Trophoblast cell (in vitro differentiated cells and primary cell): ENCODE measurements around the gene RHCE.
"Not testable (repeated sequence)": the region's sequence is repeated elsewhere in the genome, so short reads cannot be mapped to it uniquely, and the experiment has no call there.

Source experiments
- DNase-seq, 2 donors: peaks; one replicate each; pipeline ENCODE4 v3.0.0-alpha.2; 2016
- H2AFZ ChIP-seq: 2 replicates; pipeline ENCODE4 v1.6.1; 2013; ENCODE audit warnings: low read length, moderate library complexity, mild to moderate bottlenecking; ENCODE audit not compliant: insufficient read depth, poor library complexity
- H2AK5ac ChIP-seq: 2 replicates; pipeline ENCODE4 v1.6.1; 2013; ENCODE audit warnings: mild to moderate bottlenecking, low read length
- H2BK120ac ChIP-seq: 2 replicates; pipeline ENCODE4 v1.6.1; 2013; ENCODE audit warnings: low read length, mild to moderate bottlenecking, moderate library complexity; ENCODE audit not compliant: insufficient read depth, poor library complexity
- H2BK12ac ChIP-seq: 2 replicates; pipeline ENCODE4 v1.6.1; 2013; ENCODE audit warnings: mild to moderate bottlenecking, low read length, moderate library complexity
- H2BK5ac ChIP-seq: 2 replicates; pipeline ENCODE4 v1.6.1; 2013; ENCODE audit warnings: low read length, low read depth, moderate library complexity, mild to moderate bottlenecking; ENCODE audit not compliant: poor library complexity
- H3K14ac ChIP-seq: 2 replicates; pipeline ENCODE4 v1.6.1; 2013; ENCODE audit warnings: mild to moderate bottlenecking, low read length
- H3K18ac ChIP-seq: 2 replicates; pipeline ENCODE4 v1.6.1; 2013; ENCODE audit warnings: mild to moderate bottlenecking, low read length
- H3K23ac ChIP-seq: 2 replicates; pipeline ENCODE4 v1.6.1; 2013; ENCODE audit warnings: low read length
- H3K27ac ChIP-seq: 2 replicates; pipeline ENCODE4 v1.5.1; 2013; ENCODE audit warnings: low read depth, mild to moderate bottlenecking, inconsistent platforms, low read length, moderate library complexity
- H3K27me3 ChIP-seq: 2 replicates; pipeline ENCODE4 v1.6.1; 2013; ENCODE audit warnings: inconsistent platforms, mild to moderate bottlenecking, low read length, moderate library complexity; ENCODE audit not compliant: insufficient read depth
- H3K36me3 ChIP-seq, 2 experiments: 1 replicate in 1 of 2; 2 replicates in 1 of 2; pipeline ENCODE4 v1.6.1; 2013; ENCODE audit warnings: low read length in 2 of 2, mild to moderate bottlenecking in 2 of 2, moderate library complexity in 1 of 2; ENCODE audit not compliant: insufficient read depth in 2 of 2, control insufficient read depth in 1 of 2
- H3K4ac ChIP-seq: 2 replicates; pipeline ENCODE4 v1.6.1; 2013; ENCODE audit warnings: low read depth, mild to moderate bottlenecking, low read length, moderate library complexity
- H3K4me1 ChIP-seq, 2 experiments: 1 replicate in 1 of 2; 2 replicates in 1 of 2; pipeline ENCODE4 v1.6.1; 2013; ENCODE audit warnings: low read length in 2 of 2, mild to moderate bottlenecking in 2 of 2, moderate library complexity in 1 of 2; ENCODE audit not compliant: insufficient read depth in 2 of 2, control insufficient read depth in 1 of 2
- H3K4me2 ChIP-seq: 2 replicates; pipeline ENCODE4 v1.6.1; 2013; ENCODE audit warnings: inconsistent platforms, mild to moderate bottlenecking, low read length, moderate library complexity
- H3K4me3 ChIP-seq: 2 replicates; pipeline ENCODE4 v1.5.1; 2013; ENCODE audit warnings: mild to moderate bottlenecking, low read depth, low read length, inconsistent platforms
- H3K79me1 ChIP-seq: one replicate; pipeline ENCODE4 v1.6.1; 2013; ENCODE audit warnings: low read length
- H3K79me2 ChIP-seq: 2 replicates; pipeline ENCODE4 v1.6.1; 2013; ENCODE audit warnings: low read length, mild to moderate bottlenecking; ENCODE audit not compliant: control insufficient read depth, insufficient read depth, poor library complexity
- H3K9ac ChIP-seq: 2 replicates; pipeline ENCODE4 v1.6.1; 2013; ENCODE audit warnings: mild to moderate bottlenecking, low read length
- H3K9me3 ChIP-seq: 2 replicates; pipeline ENCODE4 v1.6.1; 2013; ENCODE audit warnings: low read depth, mild to moderate bottlenecking, control low read depth, inconsistent platforms, low read length; ENCODE audit not compliant: insufficient read depth
- H4K12ac ChIP-seq: 2 replicates; pipeline ENCODE4 v1.6.1; 2013; ENCODE audit warnings: low read depth, mild to moderate bottlenecking, low read length, moderate library complexity
- H4K8ac ChIP-seq: 2 replicates; pipeline ENCODE4 v1.6.1; 2013; ENCODE audit warnings: low read depth, mild to moderate bottlenecking, low read length, moderate library complexity
- H4K91ac ChIP-seq: one replicate; pipeline ENCODE4 v1.6.1; 2013; ENCODE audit warnings: low read depth, mild to moderate bottlenecking, low read length, moderate library complexity
- WGBS: extraction: QIAGEN DNeasy Blood & Tissue Kit; methylation state at CpG from one replicate; pipeline ENCODE4 v1.1.7; 2013; ENCODE audit warnings: missing lambda C conversion rate; ENCODE audit not compliant: insufficient read length, insufficient coverage; ENCODE audit errors: extremely low coverage; 5-methylcytosine and 5-hydroxymethylcytosine counted together

Gene RHCE

DNA sequence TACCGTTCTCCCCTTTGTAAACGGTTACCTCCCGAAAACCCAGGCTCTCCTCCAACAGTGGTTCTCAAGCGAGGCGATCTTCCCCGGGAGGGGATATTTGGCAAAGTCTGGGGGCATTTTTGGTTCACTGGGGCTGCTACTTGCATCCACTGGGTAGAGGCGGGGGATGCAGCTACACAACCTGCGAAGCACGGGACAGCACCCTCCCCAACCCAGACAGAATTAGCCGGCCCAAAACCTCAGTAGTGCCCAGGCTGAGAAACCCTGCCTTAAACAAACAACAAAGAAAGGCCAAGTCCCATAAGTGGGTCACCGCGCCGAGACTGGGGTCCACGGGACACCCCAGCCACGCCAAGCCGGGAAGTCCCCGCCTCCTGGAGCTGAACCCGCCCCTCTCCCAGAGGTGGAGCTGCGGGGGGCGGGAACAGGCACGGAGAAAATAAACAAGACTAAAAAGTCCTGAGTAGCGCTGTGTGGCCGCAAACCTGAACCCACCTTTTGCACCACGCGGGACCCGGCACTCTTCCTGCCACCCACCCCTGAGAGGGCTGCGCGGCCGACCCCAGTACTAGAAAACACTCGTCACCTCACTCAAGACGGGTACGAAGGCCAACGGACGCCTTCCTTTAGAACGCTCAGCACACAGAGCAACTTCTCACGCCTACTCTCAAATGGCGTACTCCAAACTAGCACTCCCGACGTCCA lies 83.0 kb downstream of the RHCE start:
- DNase-seq, result not testable (repeated sequence)

DNA sequence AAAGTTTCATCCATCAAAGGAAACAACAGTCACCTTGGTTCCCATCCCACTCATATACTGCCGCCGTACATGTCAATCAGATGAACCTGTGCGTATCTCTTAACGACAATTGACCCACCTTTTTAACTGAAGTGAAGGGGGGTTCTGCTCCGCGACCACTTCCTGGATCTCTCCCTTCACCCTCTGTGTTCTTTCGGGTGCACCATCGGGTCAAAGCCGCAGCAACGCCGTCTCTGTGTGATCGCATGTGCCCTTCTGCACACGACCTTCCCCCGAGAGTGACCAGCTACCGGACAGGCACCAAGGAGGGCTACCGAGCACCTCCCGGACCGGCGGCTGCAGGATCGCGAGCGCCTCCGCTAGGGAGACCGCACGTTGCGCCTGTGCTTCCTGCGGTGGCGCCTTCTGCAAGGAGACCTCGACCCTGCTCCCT lies 83.7 kb downstream of the RHCE start:
- H3K14ac ChIP-seq, result peak overlapping the region; percentile 37
- H3K79me1 ChIP-seq, H3K27me3 ChIP-seq, H3K9me3 ChIP-seq, H2BK5ac ChIP-seq, H4K12ac ChIP-seq, H3K27ac ChIP-seq, H3K79me2 ChIP-seq, H3K4me1 ChIP-seq, H3K23ac ChIP-seq, H2BK12ac ChIP-seq, H2AK5ac ChIP-seq, DNase-seq, H2BK120ac ChIP-seq, H4K91ac ChIP-seq, H3K4ac ChIP-seq, H3K9ac ChIP-seq, H3K36me3 ChIP-seq, H3K18ac ChIP-seq, H2AFZ ChIP-seq, H4K8ac ChIP-seq: not testable (repeated sequence)
- H3K4me2 ChIP-seq, result peak overlapping the region; percentile 83
- WGBS, result no CpG with 5 or more reads among the region's 29 CpGs
- peak overlapping the region; percentile 71 for H3K4me3 ChIP-seq

More for the DNA sequence above, 83.0 kb downstream of the RHCE start:
- Histone ChIP-seq H3K14ac (peak overlapping the region; percentile 70), H3K9ac (peak overlapping the region; percentile 74), H4K91ac (peak overlapping the region; percentile 28), H2AFZ (peak overlapping the region; percentile 89), H3K4me2 (peak overlapping the region; percentile 54), H2BK5ac (peak overlapping the region; percentile 59), H4K12ac (peak overlapping the region; percentile 81), H3K4me3 (peak overlapping the region; percentile 81), H3K27ac (peak overlapping the region; percentile 58), H4K8ac (peak overlapping the region; percentile 92)
- not testable (repeated sequence) for H3K27me3 ChIP-seq, H3K79me2 ChIP-seq, H3K4me1 ChIP-seq, H3K9me3 ChIP-seq, H3K79me1 ChIP-seq, H2BK120ac ChIP-seq, H3K18ac ChIP-seq, H3K36me3 ChIP-seq, H3K4ac ChIP-seq, H3K23ac ChIP-seq, H2AK5ac ChIP-seq, H2BK12ac ChIP-seq
- WGBS, result no CpG with 5 or more reads among the region's 39 CpGs

DNA sequence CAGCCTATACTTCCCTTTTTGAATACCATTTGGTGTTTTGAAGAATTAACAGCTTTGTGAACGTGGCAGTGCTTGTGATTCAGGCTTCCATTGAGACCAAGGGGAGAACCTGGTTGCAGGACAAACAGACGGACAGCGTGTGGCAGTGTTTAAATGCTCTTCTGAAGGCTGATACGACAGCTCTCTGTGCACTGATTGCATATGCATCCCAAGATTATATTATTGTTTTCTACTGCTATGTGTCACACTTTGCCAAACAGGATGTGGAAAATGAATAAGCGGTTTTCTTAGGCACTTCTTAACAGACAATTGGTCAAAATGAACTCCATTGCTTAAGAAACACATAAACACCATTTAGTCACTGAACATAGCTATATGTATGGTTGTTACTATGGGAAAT lies 90.7 kb downstream of the RHCE start:
- H4K12ac ChIP-seq, H3K79me2 ChIP-seq, H2AFZ ChIP-seq, H4K8ac ChIP-seq, H3K4ac ChIP-seq, H3K4me3 ChIP-seq, H3K27ac ChIP-seq, H3K14ac ChIP-seq, H3K27me3 ChIP-seq, H3K23ac ChIP-seq, H3K4me1 ChIP-seq, H3K4me2 ChIP-seq, H2AK5ac ChIP-seq, H4K91ac ChIP-seq, H2BK120ac ChIP-seq, H2BK12ac ChIP-seq, H3K9ac ChIP-seq, H3K9me3 ChIP-seq, DNase-seq, H3K18ac ChIP-seq, H3K36me3 ChIP-seq, H3K79me1 ChIP-seq, H2BK5ac ChIP-seq: not testable (repeated sequence)
- WGBS, result no CpG with 5 or more reads among the region's 5 CpGs

DNA sequence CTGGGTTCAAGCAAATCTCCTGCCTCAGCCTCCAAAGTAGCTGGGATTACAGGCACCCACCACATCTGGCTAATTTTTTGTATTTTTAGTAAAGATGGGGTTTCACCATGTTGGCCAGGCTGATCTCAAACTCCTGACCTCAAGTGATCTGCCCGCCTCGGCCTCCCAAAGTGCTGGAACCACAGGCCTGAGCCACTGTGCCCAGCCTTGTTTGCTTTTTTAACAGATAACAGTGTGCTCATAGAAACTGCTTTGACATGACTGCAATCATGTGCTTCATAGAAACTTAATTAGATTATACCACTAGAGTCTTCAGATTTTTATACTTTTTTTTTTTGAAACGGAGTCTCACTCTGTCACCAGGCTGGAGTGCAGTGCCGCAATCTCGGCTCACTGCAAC lies 91.3 kb downstream of the RHCE start:
- H3K79me1 ChIP-seq, H3K4me1 ChIP-seq, H2BK12ac ChIP-seq, H4K91ac ChIP-seq, DNase-seq, H3K14ac ChIP-seq, H2AFZ ChIP-seq, H4K12ac ChIP-seq, H3K27me3 ChIP-seq, H3K18ac ChIP-seq, H3K4me3 ChIP-seq, H2BK120ac ChIP-seq, H3K79me2 ChIP-seq, H3K9me3 ChIP-seq, H3K9ac ChIP-seq, H2BK5ac ChIP-seq, H3K27ac ChIP-seq, H3K23ac ChIP-seq, H3K4ac ChIP-seq, H3K4me2 ChIP-seq, H2AK5ac ChIP-seq, H3K36me3 ChIP-seq, H4K8ac ChIP-seq: not testable (repeated sequence)
- WGBS, result no CpG with 5 or more reads among the region's 5 CpGs
